ENCODE results near the gene CCDC6. TPM values are rescaled to one million over a fixed set of nuclear protein-coding genes. Genes with fewer than 3 reads are reported as not detected.

CCDC6 gene
- total and polyA plus RNA-seq, 2 of the 4 experiments (the other 2 are of a cell fraction), result 21.8 to 30.8 TPM

DNA sequence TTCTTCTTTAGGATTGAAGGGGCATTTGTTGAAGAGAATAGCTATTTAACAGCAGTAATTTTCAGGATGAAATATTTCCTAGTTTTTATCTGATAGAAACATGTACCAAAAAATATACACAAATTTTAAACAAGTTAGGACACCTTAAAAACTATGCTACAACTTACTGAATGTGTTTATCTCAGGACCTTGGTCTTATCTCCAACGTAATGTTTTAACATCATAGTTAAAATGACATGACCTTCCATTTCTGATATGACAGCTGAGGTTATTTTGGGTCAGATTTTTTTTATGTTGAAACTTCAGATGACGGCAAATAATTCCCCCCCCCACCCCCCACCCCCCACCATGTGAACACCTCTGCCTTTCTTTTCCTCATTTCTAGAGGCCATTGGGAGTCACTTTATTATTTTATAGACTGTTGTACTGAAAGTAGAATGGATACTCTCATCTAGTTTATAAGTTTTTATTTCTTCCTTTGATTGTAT, 161.1 kb downstream of the CCDC6 start:
- BruUV-seq (replicated peaks), result no TSS peak
- no CpG with 5 or more reads among the region's 2 CpGs for WGBS, 2 experiments (ENCODE audit: extremely low coverage in 2 of 2, insufficient read length in 1 of 2)
- in situ Hi-C loops (cut with MboI; ENCODE audit: low sequenced_read_pairs), result no loop called here

More for the DNA sequence above, 161.1 kb downstream of the CCDC6 start:
- no peaks in the 10 kb centered on the region for H3K9me3 ChIP-seq (ENCODE audit: control insufficient read depth, insufficient read depth, low read length)
- no peaks in the 10 kb centered on the region for H3K9me1 ChIP-seq (ENCODE audit: insufficient read depth, low read length)
- H2BK5ac ChIP-seq (ENCODE audit: low read depth, low read length, poor library complexity, severe bottlenecking), result no peak overlapping the region
- no peak overlapping the region for H2BK20ac ChIP-seq (ENCODE audit: low read depth, low read length)
- H3K9ac ChIP-seq (ENCODE audit: low read depth, low read length), result no peak overlapping the region
- ATAC-seq (ENCODE audit: low read depth) (no peak), DNase-seq (no peak)
- no peak overlapping the region for H4K91ac ChIP-seq (ENCODE audit: insufficient read depth, low read depth, low read length)
- dilution Hi-C loops (cut with HindIII; ENCODE audit: low sequenced_read_pairs, unreplicated experiment) (no loop called here), intact Hi-C loops (cut with micrococcal nuclease) (no loop called here)
- H4K5ac ChIP-seq (ENCODE audit: low read depth, low read length), result no peak overlapping the region
- H3K79me1 ChIP-seq (ENCODE audit: low read depth in 1 of 2, low read length in 2 of 2), result no peaks in the 10 kb centered on the region
- no peak overlapping the region for H3K4ac ChIP-seq (ENCODE audit: low read depth, low read length)
- H3K18ac ChIP-seq (ENCODE audit: low read depth, low read length), result no peak overlapping the region
- no peaks in the 10 kb centered on the region for H3K4me1 ChIP-seq (ENCODE audit: control insufficient read depth, insufficient read depth, low read length)
- H2BK120ac ChIP-seq (ENCODE audit: low read depth, low read length), result no peak overlapping the region
- no peak overlapping the region for H3K4me2 ChIP-seq (ENCODE audit: low read depth, low read length)
- no peak overlapping the region for H3K27ac ChIP-seq (ENCODE audit: insufficient read depth, low read length)
- ChIA-PET POLR2A (ENCODE audit: unreplicated experiment) (no interaction called here), CTCF (no interaction called here)
- H4K8ac ChIP-seq (ENCODE audit: low read depth in 2 of 2, low read length in 2 of 2), result no peak overlapping the region
- no peak overlapping the region for H2AK5ac ChIP-seq (ENCODE audit: low read depth, low read length)
- no peak overlapping the region for H2AFZ ChIP-seq (replicated peaks; ENCODE audit: low read length, poor library complexity)
- no peak for TF ChIP-seq CEBPB (IDR thresholded peaks at IDR 0.05; ENCODE audit: low read depth, low read length)
- TF ChIP-seq CHD1 (IDR thresholded peaks at IDR 0.05; ENCODE audit: low read depth, low read length), result no peak
- TF ChIP-seq, protein P1, sequence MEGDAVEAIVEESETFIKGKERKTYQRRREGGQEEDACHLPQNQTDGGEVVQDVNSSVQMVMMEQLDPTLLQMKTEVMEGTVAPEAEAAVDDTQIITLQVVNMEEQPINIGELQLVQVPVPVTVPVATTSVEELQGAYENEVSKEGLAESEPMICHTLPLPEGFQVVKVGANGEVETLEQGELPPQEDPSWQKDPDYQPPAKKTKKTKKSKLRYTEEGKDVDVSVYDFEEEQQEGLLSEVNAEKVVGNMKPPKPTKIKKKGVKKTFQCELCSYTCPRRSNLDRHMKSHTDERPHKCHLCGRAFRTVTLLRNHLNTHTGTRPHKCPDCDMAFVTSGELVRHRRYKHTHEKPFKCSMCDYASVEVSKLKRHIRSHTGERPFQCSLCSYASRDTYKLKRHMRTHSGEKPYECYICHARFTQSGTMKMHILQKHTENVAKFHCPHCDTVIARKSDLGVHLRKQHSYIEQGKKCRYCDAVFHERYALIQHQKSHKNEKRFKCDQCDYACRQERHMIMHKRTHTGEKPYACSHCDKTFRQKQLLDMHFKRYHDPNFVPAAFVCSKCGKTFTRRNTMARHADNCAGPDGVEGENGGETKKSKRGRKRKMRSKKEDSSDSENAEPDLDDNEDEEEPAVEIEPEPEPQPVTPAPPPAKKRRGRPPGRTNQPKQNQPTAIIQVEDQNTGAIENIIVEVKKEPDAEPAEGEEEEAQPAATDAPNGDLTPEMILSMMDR (conservative IDR thresholded peaks at IDR 0.05; ENCODE audit: low read depth, low read length), result no peak
- TF ChIP-seq USF2 (IDR thresholded peaks at IDR 0.05; ENCODE audit: low read depth, low read length), result no peak
- no peak for TF ChIP-seq NFE2L2 (IDR thresholded peaks at IDR 0.05; ENCODE audit: low read depth, low read length)
- TF ChIP-seq POLR2A (IDR thresholded peaks at IDR 0.05; ENCODE audit: low read depth, low read length), result no peak
- no peak for TF ChIP-seq SMC3 (IDR thresholded peaks at IDR 0.05; ENCODE audit: low read depth, low read length)
- no peak for TF ChIP-seq FOS (IDR thresholded peaks at IDR 0.05; ENCODE audit: low read depth, low read length)
- TF ChIP-seq RFX5 (IDR thresholded peaks at IDR 0.05; ENCODE audit: low read depth, low read length), result no peak
- TF ChIP-seq BHLHE40 (IDR thresholded peaks at IDR 0.05; ENCODE audit: low read depth, low read length), result no peak
- TF ChIP-seq ELK1 (IDR thresholded peaks at IDR 0.05; ENCODE audit: borderline replicate concordance, low read depth, low read length), result no peak
- no peak for TF ChIP-seq RAD21 (IDR thresholded peaks at IDR 0.05; ENCODE audit: low read length)
- no peak for TF ChIP-seq MXI1 (IDR thresholded peaks at IDR 0.05; ENCODE audit: borderline replicate concordance, low read depth, low read length)
- TF ChIP-seq MAZ (IDR thresholded peaks at IDR 0.05; ENCODE audit: borderline replicate concordance, low read depth, low read length), result no peak
- peaks cover 5% of the 10 kb centered on the region; the same call in 1 of the 2 replicates for H3K27me3 ChIP-seq (ENCODE audit: control insufficient read depth, insufficient read depth, low read length)
- no peaks in the 10 kb centered on the region for H3K36me3 ChIP-seq (ENCODE audit: control insufficient read depth, insufficient read depth, low read length)
- H3K56ac ChIP-seq (ENCODE audit: extremely low read depth, insufficient read depth, low read length), result no peak overlapping the region
- H2AK9ac ChIP-seq (replicated peaks; ENCODE audit: low read depth, low read length, poor library complexity), result no peak overlapping the region
- no peaks in the 10 kb centered on the region for H4K20me1 ChIP-seq (ENCODE audit: insufficient read depth, low read length)
- no peak overlapping the region for H3K4me3 ChIP-seq (ENCODE audit: insufficient read depth, low read depth, low read length)
- H2BK15ac ChIP-seq (ENCODE audit: low read depth, low read length), result no peak overlapping the region
- no peak overlapping the region for H3K23ac ChIP-seq (ENCODE audit: low read depth, low read length)
- H3K14ac ChIP-seq (replicated peaks; ENCODE audit: low read depth, low read length), result no peak overlapping the region

Data from IMR-90 (cell line).